SU-DHL-6 (cell line): ENCODE results near the gene DSG3.

Experiments
- H2AFZ ChIP-seq: fragments of 200-600 bp; sonication (generic); 2 replicates; pipeline ENCODE4 v1.6.1; 2014; ENCODE audit warnings: low read depth, mild to moderate bottlenecking, moderate library complexity, mixed read lengths, antibody characterized with exemption, low read length; ENCODE audit not compliant: severe bottlenecking
- H3F3A ChIP-seq: fragments of 200-600 bp; shearing (Covaris generic); 2 replicates; pipeline ENCODE4 v1.6.0; 2016; ENCODE audit warnings: antibody characterized with exemption, mild to moderate bottlenecking; ENCODE audit not compliant: insufficient read depth
- H3K27ac ChIP-seq: fragments of 200-600 bp; sonication (generic); 2 replicates; pipeline ENCODE4 v1.5.1; 2016; ENCODE audit warnings: low read depth, mild to moderate bottlenecking, low read length, moderate library complexity, mixed read lengths
- H3K27me3 ChIP-seq: fragments of 200-600 bp; sonication (generic), shearing (Covaris generic); 2 replicates; pipeline ENCODE4 v1.6.0; 2014; ENCODE audit warnings: mild to moderate bottlenecking, low read length
- H3K36me3 ChIP-seq: fragments of 200-600 bp; sonication (generic); 2 replicates; pipeline ENCODE4 v1.6.1; 2014; ENCODE audit warnings: mild to moderate bottlenecking, low read length, mixed read lengths
- H3K4me2 ChIP-seq: fragments of 300-600, 200-600 bp; shearing (Covaris generic), sonication (generic); 2 replicates; pipeline ENCODE4 v1.6.0; 2014; ENCODE audit warnings: low read length, low read depth, mild to moderate bottlenecking; ENCODE audit not compliant: poor library complexity, severe bottlenecking
- H3K4me3 ChIP-seq: fragments of 200-600 bp; sonication (generic); 2 replicates; pipeline ENCODE4 v1.5.1; 2014; ENCODE audit warnings: antibody characterized with exemption, low read length, mild to moderate bottlenecking, mixed read lengths; ENCODE audit not compliant: insufficient read depth, poor library complexity, severe bottlenecking
- H3K79me2 ChIP-seq: fragments of 200-600 bp; sonication (generic); 2 replicates; pipeline ENCODE4 v1.6.1; 2014; ENCODE audit warnings: mild to moderate bottlenecking, low read length, moderate library complexity; ENCODE audit not compliant: insufficient read depth
- H3K9ac ChIP-seq: fragments of 200-600 bp; sonication (generic); 2 replicates; pipeline ENCODE4 v1.7.0; 2014; ENCODE audit warnings: mild to moderate bottlenecking, low read length
- H3K9me2 ChIP-seq: fragments of 200-600 bp; sonication (generic); replicated peaks from 2 replicates; pipeline ENCODE4 v1.6.1; 2014; ENCODE audit warnings: low read length; ENCODE audit not compliant: insufficient read depth
- H3K9me3 ChIP-seq: fragments of 200-600 bp; sonication (generic); 2 replicates; pipeline ENCODE4 v1.6.1; 2014; ENCODE audit warnings: low read length, mixed read lengths; ENCODE audit not compliant: insufficient read depth
- H4K20me1 ChIP-seq: fragments of 200-600 bp; sonication (generic); 2 replicates; pipeline ENCODE4 v1.6.1; 2014; ENCODE audit warnings: low read depth, mild to moderate bottlenecking, antibody characterized with exemption, low read length, moderate library complexity, mixed read lengths
- EZH2phosphoT487 ChIP-seq: fragments of 200-600 bp; sonication (generic), shearing (Covaris generic); conservative IDR thresholded peaks from 2 replicates; pipeline ENCODE4 v1.6.1; 2018; ENCODE audit warnings: mild to moderate bottlenecking, antibody characterized with exemption, low read length, moderate library complexity, mixed read lengths
- TF ChIP-seq, protein P1 (sequence below): fragments of 200-600 bp; sonication (generic); IDR thresholded peaks from one replicate; pipeline ENCODE4 v1.5.1; 2017; ENCODE audit warnings: antibody characterized with exemption, mild to moderate bottlenecking, low read length, moderate library complexity; ENCODE audit not compliant: insufficient read depth, poor library complexity, severe bottlenecking

DSG3 gene

GRCh38 chr18:31401156-31402025, 46.1 kb upstream of the DSG3 start:
- H3K4me2 ChIP-seq, result no peak overlapping the region
- H3K36me3 ChIP-seq, result no peaks in the 10 kb centered on the region
- H3F3A ChIP-seq, result no peaks in the 10 kb centered on the region
- no peaks in the 10 kb centered on the region for H3K9me2 ChIP-seq
- H3K4me3 ChIP-seq, result no peak overlapping the region
- TF ChIP-seq, protein P1, sequence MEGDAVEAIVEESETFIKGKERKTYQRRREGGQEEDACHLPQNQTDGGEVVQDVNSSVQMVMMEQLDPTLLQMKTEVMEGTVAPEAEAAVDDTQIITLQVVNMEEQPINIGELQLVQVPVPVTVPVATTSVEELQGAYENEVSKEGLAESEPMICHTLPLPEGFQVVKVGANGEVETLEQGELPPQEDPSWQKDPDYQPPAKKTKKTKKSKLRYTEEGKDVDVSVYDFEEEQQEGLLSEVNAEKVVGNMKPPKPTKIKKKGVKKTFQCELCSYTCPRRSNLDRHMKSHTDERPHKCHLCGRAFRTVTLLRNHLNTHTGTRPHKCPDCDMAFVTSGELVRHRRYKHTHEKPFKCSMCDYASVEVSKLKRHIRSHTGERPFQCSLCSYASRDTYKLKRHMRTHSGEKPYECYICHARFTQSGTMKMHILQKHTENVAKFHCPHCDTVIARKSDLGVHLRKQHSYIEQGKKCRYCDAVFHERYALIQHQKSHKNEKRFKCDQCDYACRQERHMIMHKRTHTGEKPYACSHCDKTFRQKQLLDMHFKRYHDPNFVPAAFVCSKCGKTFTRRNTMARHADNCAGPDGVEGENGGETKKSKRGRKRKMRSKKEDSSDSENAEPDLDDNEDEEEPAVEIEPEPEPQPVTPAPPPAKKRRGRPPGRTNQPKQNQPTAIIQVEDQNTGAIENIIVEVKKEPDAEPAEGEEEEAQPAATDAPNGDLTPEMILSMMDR, result no peak
- TF ChIP-seq EZH2phosphoT487, result no peak
- H3K27ac ChIP-seq, result no peak overlapping the region
- H3K79me2 ChIP-seq, result no peaks in the 10 kb centered on the region
- no peaks in the 10 kb centered on the region for H4K20me1 ChIP-seq
- no peaks in the 10 kb centered on the region for H3K27me3 ChIP-seq
- no peak overlapping the region for H2AFZ ChIP-seq
- no peak overlapping the region for H3K9ac ChIP-seq
- H3K9me3 ChIP-seq, result no peaks in the 10 kb centered on the region

- no peak overlapping the region for H3K9ac ChIP-seq
- H3K27me3 ChIP-seq, result no peaks in the 10 kb centered on the region
- no peak overlapping the region for H3K4me3 ChIP-seq
- no peaks in the 10 kb centered on the region for H3K36me3 ChIP-seq
- no peak for TF ChIP-seq EZH2phosphoT487
- TF ChIP-seq, protein P1, result no peak
- H3K9me2 ChIP-seq, result no peaks in the 10 kb centered on the region
- H3K79me2 ChIP-seq, result no peaks in the 10 kb centered on the region
- H4K20me1 ChIP-seq, result no peaks in the 10 kb centered on the region
- H3K27ac ChIP-seq, result no peak overlapping the region
- H3K9me3 ChIP-seq, result no peaks in the 10 kb centered on the region
- H3F3A ChIP-seq, result no peaks in the 10 kb centered on the region
- H2AFZ ChIP-seq, result no peak overlapping the region
- no peak overlapping the region for H3K4me2 ChIP-seq
These were observed 45.5 kb upstream of the DSG3 start for GRCh38 chr18:31402026-31402373.

GRCh38 chr18:31403409-31403808, 44.1 kb upstream of the DSG3 start:
- no peak overlapping the region for H3K27ac ChIP-seq
- TF ChIP-seq EZH2phosphoT487, result no peak
- TF ChIP-seq, protein P1, result no peak
- H4K20me1 ChIP-seq, result no peaks in the 10 kb centered on the region
- H3K79me2 ChIP-seq, result no peaks in the 10 kb centered on the region
- H3K4me3 ChIP-seq, result no peak overlapping the region
- no peaks in the 10 kb centered on the region for H3K9me2 ChIP-seq
- H3K9me3 ChIP-seq, result no peaks in the 10 kb centered on the region
- H3K4me2 ChIP-seq, result no peak overlapping the region
- H3F3A ChIP-seq, result no peaks in the 10 kb centered on the region
- no peaks in the 10 kb centered on the region for H3K27me3 ChIP-seq
- H3K36me3 ChIP-seq, result no peaks in the 10 kb centered on the region
- no peak overlapping the region for H3K9ac ChIP-seq
- H2AFZ ChIP-seq, result no peak overlapping the region
